Thyroid gland (tissue), 4 donors: Measurements from ENCODE around the gene ART4. TPM values are rescaled to one million over a fixed set of nuclear protein-coding genes. Genes with fewer than 3 reads are reported as not detected.

Experiments
- DNase-seq, 2 donors: peaks; one replicate each; pipeline ENCODE4 v3.0.0-alpha.2; 2019
- H3K27ac ChIP-seq, 3 donors: fragments of 200-600 bp; sonication (generic); 1 replicate in 2 of 3; 2 replicates in 1 of 3; pipeline ENCODE4 v1.5.1; 2016 to 2019; ENCODE audit warnings: mild to moderate bottlenecking in 1 of 3, moderate library complexity in 1 of 3
- H3K27me3 ChIP-seq: fragments of 200-600 bp; sonication (generic); one replicate; pipeline ENCODE4 v1.5.1; 2019
- H3K36me3 ChIP-seq, 2 donors: fragments of 200-600 bp; sonication (generic); one replicate each; pipeline ENCODE4 v1.5.1; 2016 to 2019
- H3K4me1 ChIP-seq, 2 donors: fragments of 200-600 bp; sonication (generic); one replicate each; pipeline ENCODE4 v1.5.1; 2017 to 2019
- H3K4me3 ChIP-seq, 3 donors: fragments of 200-600 bp; sonication (generic); replicated peaks in 1 of 3; 1 replicate in 2 of 3; 2 replicates in 1 of 3; pipeline ENCODE4 v1.5.1; 2016; ENCODE audit warnings: mild to moderate bottlenecking in 1 of 3
- H3K9me3 ChIP-seq: fragments of 200-600 bp; sonication (generic); one replicate; pipeline ENCODE4 v1.5.1; 2017
- CTCF ChIP-seq, 6 experiments: fragments of 200-600 bp in 3 of 6; fragments of 450-650 bp in 3 of 6; sonication (generic) in 3 of 6; IDR thresholded peaks; one replicate each; pipeline ENCODE4 v1.5.1; 2016 to 2019; ENCODE audit warnings: antibody characterized with exemption in 6 of 6, mild to moderate bottlenecking in 2 of 6, inconsistent platforms in 1 of 6, moderate library complexity in 1 of 6
- POLR2A ChIP-seq, 2 donors: fragments of 450-650 bp; IDR thresholded peaks; one replicate each; pipeline ENCODE4 v1.6.1; 2017; ENCODE audit warnings: antibody characterized with exemption in 2 of 2, mild to moderate bottlenecking in 2 of 2, moderate library complexity in 1 of 2
- WGBS, 2 donors: methylation state at CpG; one replicate each; pipeline ENCODE4 v1.1.5; 2017; 5-methylcytosine and 5-hydroxymethylcytosine counted together
- intact Hi-C: fragments of 100-400 bp; cut with DNase I; formaldehyde crosslinking; loops from one replicate; pipeline ENCODE4 v1.15.1; 2023
- total RNA-seq, 4 donors: library from RNA; depleted of rRNA; stranded (reverse); fragments of >200 nt; gene quantifications; one replicate each; pipeline ENCODE4 v1.2.3, GENCODE V29; 2016

ART4 gene
- total RNA-seq, 4 donors from 2014 or later = 5.5 to 26.5 (median 10.8) TPM

- peak overlapping the region; percentile 54 to 68 (median 67) for H3K27ac ChIP-seq
Observed at GRCh38 chr12:14846042-14846587, 2.8 kb upstream of the ART4 start.

DNA sequence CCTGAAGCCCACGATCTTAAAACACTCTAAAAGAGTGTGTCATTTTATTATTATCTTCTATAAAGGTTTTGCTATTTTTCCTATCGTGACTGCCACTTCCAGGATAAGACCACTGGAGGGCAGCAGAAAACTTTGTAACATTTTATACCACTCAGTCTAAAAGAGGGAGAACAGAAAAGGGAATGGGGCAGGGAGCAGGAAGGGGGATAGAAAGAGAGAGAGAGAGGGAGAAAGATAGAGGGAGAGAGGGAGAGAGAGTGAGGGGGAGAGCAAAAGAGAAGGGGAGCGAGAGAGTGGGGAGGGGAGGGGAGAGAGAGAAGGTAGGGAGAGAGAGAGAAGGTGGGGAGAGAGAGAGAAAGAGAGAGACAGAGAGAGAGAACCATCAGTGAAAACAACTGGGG lies 2.0 kb upstream of the ART4 start:
- Histone ChIP-seq H3K36me3 (no peaks in the 10 kb centered on the region), H3K27me3 (no peaks in the 10 kb centered on the region), H3K4me3 (no peak overlapping the region), H3K27ac (peak overlapping the region; percentile 54 to 68 (median 67)), H3K9me3 (no peaks in the 10 kb centered on the region), H3K4me1 (peaks cover 36 to 48% of the 10 kb centered on the region in 2 donors)
- WGBS, 2 donors = 3% methylated on average over 3 of the region's 3 CpGs
- peak; percentile 50 to 51 for DNase-seq
- intact Hi-C loops = loop anchor here (2.0 kb wide), 1 partner anchor 149 kb away; no protein-coding TSS in a partner anchor
- no peak for TF ChIP-seq POLR2A (IDR thresholded peaks at IDR 0.05)
- TF ChIP-seq CTCF (IDR thresholded peaks at IDR 0.05) = peak; percentile 46 to 97 (median 80)

More at GRCh38 chr12:14846042-14846587, 2.8 kb upstream of the ART4 start:
- Histone ChIP-seq H3K4me1 (peaks cover 29 to 44% of the 10 kb centered on the region in 2 donors), H3K4me3 (no peak overlapping the region), H3K9me3 (no peaks in the 10 kb centered on the region), H3K36me3 (no peaks in the 10 kb centered on the region), H3K27me3 (no peaks in the 10 kb centered on the region)
- intact Hi-C loops = no loop called here
- no peak for TF ChIP-seq CTCF (IDR thresholded peaks at IDR 0.05)
- no peak for TF ChIP-seq POLR2A (IDR thresholded peaks at IDR 0.05)
- 32 to 44% methylated on average over 3 of the region's 3 CpGs for WGBS, 2 donors
- DNase-seq = no peak

DNA sequence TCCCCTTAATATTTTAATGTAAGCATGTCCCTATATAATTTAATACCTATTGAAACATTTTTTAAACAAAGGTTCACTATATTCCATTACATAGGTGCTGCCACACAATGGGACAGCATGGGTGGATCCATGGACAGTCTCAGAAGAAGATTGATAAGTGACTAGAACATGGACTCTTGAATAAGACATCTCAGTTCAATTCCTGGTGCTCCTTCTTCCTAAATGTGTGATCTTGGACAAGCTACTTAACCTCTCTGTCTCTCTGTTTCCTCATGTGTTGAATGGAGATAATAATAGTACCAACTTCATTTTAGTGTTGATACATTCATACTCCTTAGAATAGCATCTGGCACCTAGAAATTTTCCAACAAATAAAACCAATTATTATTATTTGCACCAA lies 1.1 kb upstream of the ART4 start:
- Histone ChIP-seq H3K27ac (no peak overlapping the region), H3K9me3 (no peaks in the 10 kb centered on the region), H3K36me3 (no peaks in the 10 kb centered on the region), H3K4me1 (peaks cover 36 to 48% of the 10 kb centered on the region in 2 donors), H3K4me3 (no peak overlapping the region), H3K27me3 (no peaks in the 10 kb centered on the region)
- no peak for DNase-seq
- TF ChIP-seq CTCF (IDR thresholded peaks at IDR 0.05) (no peak), POLR2A (IDR thresholded peaks at IDR 0.05) (no peak)
- intact Hi-C loops = loop anchor here (2.0 kb wide), 1 partner anchor 150 kb away; no protein-coding TSS in a partner anchor

GRCh38 chr12:14842315-14842714 lies 1.0 kb downstream of the ART4 start:
- H3K27ac ChIP-seq = peak overlapping the region; percentile 62 to 86 (median 85)
- 73 to 87% methylated on average over 3 of the region's 3 CpGs for WGBS, 2 donors
- H3K4me1 ChIP-seq = peaks cover 35 to 47% of the 10 kb centered on the region in 2 donors

More at GRCh38 chr12:14842315-14842714, 1.0 kb downstream of the ART4 start:
- H3K9me3 ChIP-seq = no peaks in the 10 kb centered on the region
- intact Hi-C loops = no loop called here
- H3K36me3 ChIP-seq = no peaks in the 10 kb centered on the region
- no peaks in the 10 kb centered on the region for H3K27me3 ChIP-seq
- peak overlapping the region in 1 of 3 donors; percentile 1 for H3K4me3 ChIP-seq
- DNase-seq = no peak
- TF ChIP-seq CTCF (IDR thresholded peaks at IDR 0.05) = no peak
- no peak for TF ChIP-seq POLR2A (IDR thresholded peaks at IDR 0.05)
